ENCODE results near the gene HMGXB3.

HMGXB3 gene

DNA sequence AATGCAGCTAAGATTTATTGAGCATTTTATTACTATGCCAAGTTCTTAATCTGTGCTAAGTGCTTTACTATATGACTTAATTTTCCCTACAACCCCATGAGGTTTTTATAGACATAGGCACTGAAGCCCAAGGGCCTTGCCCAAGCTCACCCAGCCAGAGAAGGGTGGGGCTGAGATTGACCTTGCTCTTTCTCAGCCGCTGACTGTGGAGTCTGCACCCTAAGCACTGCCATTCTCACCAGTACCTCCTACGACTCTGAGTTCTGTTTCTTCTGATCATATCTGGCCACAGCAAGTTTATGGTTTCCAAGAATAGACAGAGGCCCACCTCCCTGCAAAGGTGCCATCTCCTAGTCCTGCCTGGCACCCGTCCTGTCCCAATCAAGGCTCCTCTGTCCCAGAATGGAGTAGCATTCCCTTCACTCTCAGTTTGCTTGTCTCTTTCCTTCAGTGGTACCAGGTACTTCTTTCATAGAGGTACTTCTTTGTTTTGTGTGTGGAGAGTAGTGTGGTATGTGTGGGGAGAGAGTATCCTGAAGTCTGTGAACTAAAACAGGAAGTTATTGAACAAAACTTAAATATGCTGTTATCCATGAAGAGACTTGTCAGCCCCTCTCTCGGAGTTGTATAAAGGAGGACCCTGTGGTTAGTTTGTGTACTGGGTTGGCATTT is 43.3 kb downstream of the HMGXB3 start:
- TF ChIP-seq PPARA (CRISPR knock-in tag; IDR thresholded peaks at IDR 0.05; ENCODE audit: borderline replicate concordance) (no peak), ISL1 (CRISPR knock-in tag; IDR thresholded peaks at IDR 0.05) (no peak), ESRRG (CRISPR knock-in tag; IDR thresholded peaks at IDR 0.05) (no peak), ZNF70 (CRISPR knock-in tag; IDR thresholded peaks at IDR 0.05) (no peak), ARNTL (CRISPR knock-in tag; IDR thresholded peaks at IDR 0.05; ENCODE audit: borderline replicate concordance, low read depth) (no peak), ZNF8 (CRISPR knock-in tag; IDR thresholded peaks at IDR 0.05) (no peak), ZC3H10 (CRISPR knock-in tag; IDR thresholded peaks at IDR 0.05) (no peak), TOX (CRISPR knock-in tag; IDR thresholded peaks at IDR 0.05; ENCODE audit: borderline replicate concordance) (no peak), ZFP30 (CRISPR knock-in tag; IDR thresholded peaks at IDR 0.05) (no peak), CSDC2 (CRISPR knock-in tag; IDR thresholded peaks at IDR 0.05) (no peak), OSR1 (CRISPR knock-in tag; IDR thresholded peaks at IDR 0.05) (no peak)
- TF ChIP-seq, protein P1, sequence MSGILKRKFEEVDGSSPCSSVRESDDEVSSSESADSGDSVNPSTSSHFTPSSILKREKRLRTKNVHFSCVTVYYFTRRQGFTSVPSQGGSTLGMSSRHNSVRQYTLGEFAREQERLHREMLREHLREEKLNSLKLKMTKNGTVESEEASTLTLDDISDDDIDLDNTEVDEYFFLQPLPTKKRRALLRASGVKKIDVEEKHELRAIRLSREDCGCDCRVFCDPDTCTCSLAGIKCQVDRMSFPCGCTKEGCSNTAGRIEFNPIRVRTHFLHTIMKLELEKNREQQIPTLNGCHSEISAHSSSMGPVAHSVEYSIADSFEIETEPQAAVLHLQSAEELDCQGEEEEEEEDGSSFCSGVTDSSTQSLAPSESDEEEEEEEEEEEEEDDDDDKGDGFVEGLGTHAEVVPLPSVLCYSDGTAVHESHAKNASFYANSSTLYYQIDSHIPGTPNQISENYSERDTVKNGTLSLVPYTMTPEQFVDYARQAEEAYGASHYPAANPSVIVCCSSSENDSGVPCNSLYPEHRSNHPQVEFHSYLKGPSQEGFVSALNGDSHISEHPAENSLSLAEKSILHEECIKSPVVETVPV (CRISPR knock-in tag; IDR thresholded peaks at IDR 0.05) = no peak
- TF ChIP-seq, protein P2, sequence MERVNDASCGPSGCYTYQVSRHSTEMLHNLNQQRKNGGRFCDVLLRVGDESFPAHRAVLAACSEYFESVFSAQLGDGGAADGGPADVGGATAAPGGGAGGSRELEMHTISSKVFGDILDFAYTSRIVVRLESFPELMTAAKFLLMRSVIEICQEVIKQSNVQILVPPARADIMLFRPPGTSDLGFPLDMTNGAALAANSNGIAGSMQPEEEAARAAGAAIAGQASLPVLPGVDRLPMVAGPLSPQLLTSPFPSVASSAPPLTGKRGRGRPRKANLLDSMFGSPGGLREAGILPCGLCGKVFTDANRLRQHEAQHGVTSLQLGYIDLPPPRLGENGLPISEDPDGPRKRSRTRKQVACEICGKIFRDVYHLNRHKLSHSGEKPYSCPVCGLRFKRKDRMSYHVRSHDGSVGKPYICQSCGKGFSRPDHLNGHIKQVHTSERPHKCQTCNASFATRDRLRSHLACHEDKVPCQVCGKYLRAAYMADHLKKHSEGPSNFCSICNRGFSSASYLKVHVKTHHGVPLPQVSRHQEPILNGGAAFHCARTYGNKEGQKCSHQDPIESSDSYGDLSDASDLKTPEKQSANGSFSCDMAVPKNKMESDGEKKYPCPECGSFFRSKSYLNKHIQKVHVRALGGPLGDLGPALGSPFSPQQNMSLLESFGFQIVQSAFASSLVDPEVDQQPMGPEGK (CRISPR knock-in tag; IDR thresholded peaks at IDR 0.05; ENCODE audit: borderline replicate concordance) = no peak
- peak; percentile 25 for ATAC-seq

DNA sequence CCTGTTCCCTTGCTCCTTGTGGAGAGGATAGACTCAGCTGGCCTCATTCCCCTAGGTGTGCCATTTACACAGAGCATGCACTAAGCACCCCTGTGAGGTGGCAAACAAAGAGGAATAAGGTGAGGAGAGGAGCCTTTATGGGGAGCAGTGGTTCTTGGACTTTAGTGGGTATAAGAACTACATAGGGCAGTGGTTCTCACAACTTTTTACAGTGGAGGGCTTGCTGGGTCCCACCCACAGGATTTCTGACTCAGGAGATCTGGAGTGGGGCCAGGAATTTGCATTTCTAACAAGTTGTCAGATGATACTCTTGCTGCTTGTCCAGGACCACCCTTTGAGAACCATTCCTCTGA is 43.8 kb downstream of the HMGXB3 start:
- ATAC-seq = peak; percentile 77
- no peak for TF ChIP-seq ESRRG (CRISPR knock-in tag; IDR thresholded peaks at IDR 0.05)
- no peak for TF ChIP-seq ZFP30 (CRISPR knock-in tag; IDR thresholded peaks at IDR 0.05)
- TF ChIP-seq ZNF565 (CRISPR knock-in tag; conservative IDR thresholded peaks at IDR 0.05; ENCODE audit: low read depth) = no peak
- TF ChIP-seq, protein P2 (CRISPR knock-in tag; IDR thresholded peaks at IDR 0.05; ENCODE audit: borderline replicate concordance) = no peak
- TF ChIP-seq ISL1 (CRISPR knock-in tag; IDR thresholded peaks at IDR 0.05) = no peak
- no peak for TF ChIP-seq BACH2 (CRISPR knock-in tag; IDR thresholded peaks at IDR 0.05; ENCODE audit: borderline replicate concordance)
- no peak for TF ChIP-seq SNAI2 (CRISPR knock-in tag; IDR thresholded peaks at IDR 0.05)
- TF ChIP-seq, protein P3, sequence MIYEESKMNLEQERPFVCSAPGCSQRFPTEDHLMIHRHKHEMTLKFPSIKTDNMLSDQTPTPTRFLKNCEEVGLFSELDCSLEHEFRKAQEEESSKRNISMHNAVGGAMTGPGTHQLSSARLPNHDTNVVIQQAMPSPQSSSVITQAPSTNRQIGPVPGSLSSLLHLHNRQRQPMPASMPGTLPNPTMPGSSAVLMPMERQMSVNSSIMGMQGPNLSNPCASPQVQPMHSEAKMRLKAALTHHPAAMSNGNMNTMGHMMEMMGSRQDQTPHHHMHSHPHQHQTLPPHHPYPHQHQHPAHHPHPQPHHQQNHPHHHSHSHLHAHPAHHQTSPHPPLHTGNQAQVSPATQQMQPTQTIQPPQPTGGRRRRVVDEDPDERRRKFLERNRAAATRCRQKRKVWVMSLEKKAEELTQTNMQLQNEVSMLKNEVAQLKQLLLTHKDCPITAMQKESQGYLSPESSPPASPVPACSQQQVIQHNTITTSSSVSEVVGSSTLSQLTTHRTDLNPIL (CRISPR knock-in tag; IDR thresholded peaks at IDR 0.05; ENCODE audit: low read depth) = no peak
- TF ChIP-seq GLIS3 (CRISPR knock-in tag; IDR thresholded peaks at IDR 0.05) = no peak
- TF ChIP-seq ZFP3 (CRISPR knock-in tag; IDR thresholded peaks at IDR 0.05) = no peak
- no peak for TF ChIP-seq ZNF70 (CRISPR knock-in tag; IDR thresholded peaks at IDR 0.05)
- no peak for TF ChIP-seq TCF4 (CRISPR knock-in tag; IDR thresholded peaks at IDR 0.05; ENCODE audit: borderline replicate concordance)
- TF ChIP-seq ZC3H10 (CRISPR knock-in tag; IDR thresholded peaks at IDR 0.05) = no peak
- TF ChIP-seq OSR1 (CRISPR knock-in tag; IDR thresholded peaks at IDR 0.05) = no peak
- TF ChIP-seq, protein P4, sequence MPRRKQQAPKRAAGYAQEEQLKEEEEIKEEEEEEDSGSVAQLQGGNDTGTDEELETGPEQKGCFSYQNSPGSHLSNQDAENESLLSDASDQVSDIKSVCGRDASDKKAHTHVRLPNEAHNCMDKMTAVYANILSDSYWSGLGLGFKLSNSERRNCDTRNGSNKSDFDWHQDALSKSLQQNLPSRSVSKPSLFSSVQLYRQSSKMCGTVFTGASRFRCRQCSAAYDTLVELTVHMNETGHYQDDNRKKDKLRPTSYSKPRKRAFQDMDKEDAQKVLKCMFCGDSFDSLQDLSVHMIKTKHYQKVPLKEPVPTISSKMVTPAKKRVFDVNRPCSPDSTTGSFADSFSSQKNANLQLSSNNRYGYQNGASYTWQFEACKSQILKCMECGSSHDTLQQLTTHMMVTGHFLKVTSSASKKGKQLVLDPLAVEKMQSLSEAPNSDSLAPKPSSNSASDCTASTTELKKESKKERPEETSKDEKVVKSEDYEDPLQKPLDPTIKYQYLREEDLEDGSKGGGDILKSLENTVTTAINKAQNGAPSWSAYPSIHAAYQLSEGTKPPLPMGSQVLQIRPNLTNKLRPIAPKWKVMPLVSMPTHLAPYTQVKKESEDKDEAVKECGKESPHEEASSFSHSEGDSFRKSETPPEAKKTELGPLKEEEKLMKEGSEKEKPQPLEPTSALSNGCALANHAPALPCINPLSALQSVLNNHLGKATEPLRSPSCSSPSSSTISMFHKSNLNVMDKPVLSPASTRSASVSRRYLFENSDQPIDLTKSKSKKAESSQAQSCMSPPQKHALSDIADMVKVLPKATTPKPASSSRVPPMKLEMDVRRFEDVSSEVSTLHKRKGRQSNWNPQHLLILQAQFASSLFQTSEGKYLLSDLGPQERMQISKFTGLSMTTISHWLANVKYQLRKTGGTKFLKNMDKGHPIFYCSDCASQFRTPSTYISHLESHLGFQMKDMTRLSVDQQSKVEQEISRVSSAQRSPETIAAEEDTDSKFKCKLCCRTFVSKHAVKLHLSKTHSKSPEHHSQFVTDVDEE (CRISPR knock-in tag; IDR thresholded peaks at IDR 0.05) = no peak
- no peak for TF ChIP-seq RARB (CRISPR knock-in tag; IDR thresholded peaks at IDR 0.05)
- TF ChIP-seq, protein P1 (CRISPR knock-in tag; IDR thresholded peaks at IDR 0.05) = no peak
- TF ChIP-seq, protein P5, sequence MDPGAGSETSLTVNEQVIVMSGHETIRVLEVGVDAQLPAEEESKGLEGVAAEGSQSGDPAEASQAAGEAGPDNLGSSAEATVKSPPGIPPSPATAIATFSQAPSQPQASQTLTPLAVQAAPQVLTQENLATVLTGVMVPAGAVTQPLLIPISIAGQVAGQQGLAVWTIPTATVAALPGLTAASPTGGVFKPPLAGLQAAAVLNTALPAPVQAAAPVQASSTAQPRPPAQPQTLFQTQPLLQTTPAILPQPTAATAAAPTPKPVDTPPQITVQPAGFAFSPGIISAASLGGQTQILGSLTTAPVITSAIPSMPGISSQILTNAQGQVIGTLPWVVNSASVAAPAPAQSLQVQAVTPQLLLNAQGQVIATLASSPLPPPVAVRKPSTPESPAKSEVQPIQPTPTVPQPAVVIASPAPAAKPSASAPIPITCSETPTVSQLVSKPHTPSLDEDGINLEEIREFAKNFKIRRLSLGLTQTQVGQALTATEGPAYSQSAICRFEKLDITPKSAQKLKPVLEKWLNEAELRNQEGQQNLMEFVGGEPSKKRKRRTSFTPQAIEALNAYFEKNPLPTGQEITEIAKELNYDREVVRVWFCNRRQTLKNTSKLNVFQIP (CRISPR knock-in tag; IDR thresholded peaks at IDR 0.05; ENCODE audit: borderline replicate concordance, low read depth) = no peak
- TF ChIP-seq PPARA (CRISPR knock-in tag; IDR thresholded peaks at IDR 0.05; ENCODE audit: borderline replicate concordance) = no peak
